ENCODE results near the gene FHIP2A.
"Not testable (repeated sequence)": the region's sequence is repeated elsewhere in the genome, so short reads cannot be mapped to it uniquely, and the experiment has no call there.

FHIP2A gene, protein sequence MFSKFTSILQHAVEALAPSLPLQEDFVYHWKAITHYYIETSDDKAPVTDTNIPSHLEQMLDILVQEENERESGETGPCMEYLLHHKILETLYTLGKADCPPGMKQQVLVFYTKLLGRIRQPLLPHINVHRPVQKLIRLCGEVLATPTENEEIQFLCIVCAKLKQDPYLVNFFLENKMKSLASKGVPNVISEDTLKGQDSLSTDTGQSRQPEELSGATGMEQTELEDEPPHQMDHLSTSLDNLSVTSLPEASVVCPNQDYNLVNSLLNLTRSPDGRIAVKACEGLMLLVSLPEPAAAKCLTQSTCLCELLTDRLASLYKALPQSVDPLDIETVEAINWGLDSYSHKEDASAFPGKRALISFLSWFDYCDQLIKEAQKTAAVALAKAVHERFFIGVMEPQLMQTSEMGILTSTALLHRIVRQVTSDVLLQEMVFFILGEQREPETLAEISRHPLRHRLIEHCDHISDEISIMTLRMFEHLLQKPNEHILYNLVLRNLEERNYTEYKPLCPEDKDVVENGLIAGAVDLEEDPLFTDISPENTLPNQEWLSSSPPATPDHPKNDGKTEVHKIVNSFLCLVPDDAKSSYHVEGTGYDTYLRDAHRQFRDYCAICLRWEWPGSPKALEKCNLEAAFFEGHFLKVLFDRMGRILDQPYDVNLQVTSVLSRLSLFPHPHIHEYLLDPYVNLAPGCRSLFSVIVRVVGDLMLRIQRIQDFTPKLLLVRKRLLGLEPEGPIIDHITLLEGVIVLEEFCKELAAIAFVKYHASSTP

DNA sequence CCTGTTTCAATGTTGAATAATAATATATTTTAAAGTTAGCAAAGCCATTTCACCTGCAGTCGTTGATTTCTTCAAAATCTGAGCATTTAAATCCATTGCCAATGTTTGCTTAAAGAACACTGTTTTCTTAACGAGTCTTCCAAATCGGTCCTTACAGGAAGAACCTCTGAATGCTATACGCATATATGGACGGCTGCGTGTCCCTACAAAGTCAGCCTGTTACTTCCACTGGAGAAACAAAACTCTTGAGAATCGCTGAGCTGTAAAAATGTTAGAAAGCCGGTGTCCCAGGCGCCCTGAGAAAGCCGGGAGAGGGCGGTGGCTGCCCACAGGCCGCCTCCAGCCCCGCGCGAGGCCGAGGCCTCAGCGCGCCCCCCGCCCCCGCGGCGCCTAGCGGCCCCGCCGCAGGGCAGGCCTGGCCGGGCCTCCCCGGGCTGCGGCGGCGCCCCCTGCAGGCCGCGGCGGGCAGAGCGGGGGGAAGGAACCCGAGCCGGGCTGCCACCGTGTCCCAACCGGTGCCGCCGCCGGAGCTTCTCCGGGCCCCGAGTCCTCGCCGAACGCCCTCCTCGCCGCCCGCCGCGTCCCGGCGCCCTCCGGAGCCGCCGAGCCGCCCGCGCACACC, at the start of gene FHIP2A:
FHIP2A (plus strand) TSS at position 488 of the 622 bp plus-strand sequence. CDS start 299 bp downstream, outside the sequence.
- DNase-seq, result peak; percentile 78 to 84

- DNase-seq, result no peak
Measured at GRCh38 chr10:114772496-114773196, 48.9 kb upstream of the FHIP2A start.

DNA sequence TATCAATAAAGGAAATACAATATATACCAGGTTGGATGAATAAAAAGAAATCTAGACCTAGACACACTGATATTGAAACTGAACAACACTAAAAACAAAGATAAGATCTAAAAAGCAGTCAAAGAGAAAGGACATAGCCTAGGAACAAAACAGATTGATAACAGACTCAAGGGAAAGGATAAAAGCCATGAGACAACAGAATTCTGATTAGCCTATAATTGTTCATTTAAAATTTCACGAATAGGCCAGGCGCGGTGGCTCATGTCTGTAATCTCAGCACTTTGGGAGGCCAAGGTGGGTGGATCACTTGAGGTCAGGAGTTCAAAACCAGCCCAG, 48.4 kb upstream of the FHIP2A start:
- no peak for DNase-seq

- DNase-seq, result not testable (repeated sequence)
Measured at GRCh38 chr10:114775082-114775481, 46.5 kb upstream of the FHIP2A start.

- DNase-seq, result no peak
Measured at GRCh38 chr10:114777415-114777814, 44.2 kb upstream of the FHIP2A start.

DNA sequence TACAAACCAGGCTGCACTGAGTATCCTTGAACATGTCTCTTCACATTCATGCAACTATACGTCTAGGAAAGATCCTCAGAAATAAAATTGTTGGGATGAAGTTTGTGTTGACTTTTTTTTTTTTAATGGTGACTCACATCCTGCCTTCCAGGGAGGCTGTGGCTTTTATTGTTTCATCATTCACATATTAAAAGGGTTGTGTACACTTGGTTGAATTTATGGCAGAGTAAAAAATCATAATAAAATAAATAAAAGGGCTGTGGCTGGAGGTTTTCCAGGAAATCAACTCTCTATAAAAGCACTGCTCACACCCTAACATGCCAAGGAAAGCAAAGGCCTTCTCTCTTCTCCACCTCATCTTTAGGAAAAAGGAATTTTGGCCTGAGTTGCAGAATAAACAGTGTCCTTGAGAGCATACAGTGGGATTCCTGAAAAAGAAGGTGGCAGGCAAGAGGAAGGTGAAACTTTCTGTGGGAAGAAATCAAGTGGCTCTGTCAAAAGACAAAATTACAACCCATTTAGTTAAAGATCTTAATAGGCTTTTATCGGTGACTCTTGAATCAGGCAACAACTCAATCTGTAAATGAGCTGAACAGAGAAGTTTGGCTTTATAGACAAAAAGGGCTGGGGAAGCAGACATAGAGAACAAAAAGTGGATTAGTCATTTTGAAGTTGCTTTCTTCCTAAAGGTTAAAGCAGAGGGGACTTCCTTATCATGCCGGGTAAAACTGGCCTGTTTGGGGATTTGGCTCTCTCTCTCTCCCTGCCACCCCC, 41.6 kb upstream of the FHIP2A start:
- no peak for DNase-seq

DNA sequence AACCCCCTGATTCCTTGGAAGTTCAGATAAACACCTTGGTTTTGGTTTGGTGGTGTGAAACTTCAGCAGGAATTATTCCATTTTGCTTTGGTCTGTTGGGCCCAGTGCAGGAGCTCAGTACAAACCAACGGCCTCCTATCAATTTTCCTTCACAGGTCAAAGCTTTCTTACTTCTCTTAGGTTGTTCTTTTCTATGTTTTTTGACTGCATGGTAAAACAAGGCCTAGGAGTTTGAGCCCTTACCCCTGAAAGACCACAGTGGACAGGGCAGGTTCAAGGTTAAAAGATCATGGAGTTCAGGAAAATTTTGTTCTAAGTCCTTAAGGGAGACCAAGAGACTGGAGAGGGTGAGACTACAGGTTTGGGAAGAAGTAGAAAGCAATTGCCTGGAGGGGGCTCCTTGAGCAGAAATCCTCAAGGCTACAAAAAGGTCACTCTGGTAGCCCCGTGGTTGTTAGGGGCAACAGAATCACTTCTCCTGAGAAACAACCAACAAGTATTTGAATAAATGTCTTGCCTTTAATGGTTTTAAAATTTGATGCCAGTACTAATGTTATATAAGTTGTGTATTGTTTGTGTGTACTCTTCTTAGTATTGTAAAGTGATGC, 40.9 kb upstream of the FHIP2A start:
- DNase-seq, result no peak

GRCh38 chr10:114782666-114783065, 38.9 kb upstream of the FHIP2A start:
- no peak for DNase-seq

DNA sequence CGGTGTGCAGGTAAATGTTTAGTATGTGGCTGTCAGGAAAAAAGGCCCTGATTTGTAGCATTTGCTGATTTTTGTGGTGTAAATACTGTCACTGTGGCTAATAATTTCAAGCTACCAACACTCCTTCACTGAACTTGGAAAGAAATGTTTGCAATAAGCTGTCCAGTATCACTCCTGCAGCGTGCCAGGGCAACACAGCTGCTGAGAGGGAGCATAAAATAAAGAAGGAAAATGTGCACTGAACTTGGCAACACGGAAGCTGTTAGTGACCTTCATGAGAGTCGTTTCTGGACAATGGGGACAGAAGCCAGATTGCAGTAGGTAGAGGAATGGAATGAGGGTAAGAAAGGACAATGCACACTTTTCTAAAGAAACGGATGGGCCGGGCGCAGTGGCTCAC, 37.9 kb upstream of the FHIP2A start:
- no peak for DNase-seq

DNA sequence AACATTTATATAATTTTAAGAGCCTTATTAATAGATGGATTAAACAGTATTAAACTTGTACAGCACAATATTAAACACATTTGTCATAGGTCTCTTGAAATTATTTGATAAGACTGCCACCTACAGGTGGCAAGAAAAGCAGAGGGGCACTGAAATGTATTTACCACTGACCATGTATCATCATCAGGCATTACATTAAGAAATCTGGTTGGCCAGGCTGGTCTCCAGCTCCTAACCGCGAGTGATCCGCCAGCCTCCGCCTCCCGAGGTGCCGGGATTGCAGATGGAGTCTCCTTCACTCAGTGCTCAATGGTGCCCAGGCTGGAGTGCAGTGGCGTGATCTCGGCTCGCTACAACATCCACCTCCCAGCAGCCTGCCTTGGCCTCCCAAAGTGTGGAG, 35.1 kb upstream of the FHIP2A start:
- DNase-seq, result peak in 1 of 2 donors; percentile 60

GRCh38 chr10:114787131-114787530, 34.4 kb upstream of the FHIP2A start:
- DNase-seq, result not testable (repeated sequence)

- no peak for DNase-seq
Measured at GRCh38 chr10:114791768-114792167, 29.8 kb upstream of the FHIP2A start.

- DNase-seq, result no peak
Measured at GRCh38 chr10:114795039-114795438, 26.5 kb upstream of the FHIP2A start.

- no peak for DNase-seq
Measured at GRCh38 chr10:114800361-114800760, 21.2 kb upstream of the FHIP2A start.

- DNase-seq, result peak in 1 of 2 donors; percentile 53
Measured at GRCh38 chr10:114801411-114801813, 20.2 kb upstream of the FHIP2A start.

DNA sequence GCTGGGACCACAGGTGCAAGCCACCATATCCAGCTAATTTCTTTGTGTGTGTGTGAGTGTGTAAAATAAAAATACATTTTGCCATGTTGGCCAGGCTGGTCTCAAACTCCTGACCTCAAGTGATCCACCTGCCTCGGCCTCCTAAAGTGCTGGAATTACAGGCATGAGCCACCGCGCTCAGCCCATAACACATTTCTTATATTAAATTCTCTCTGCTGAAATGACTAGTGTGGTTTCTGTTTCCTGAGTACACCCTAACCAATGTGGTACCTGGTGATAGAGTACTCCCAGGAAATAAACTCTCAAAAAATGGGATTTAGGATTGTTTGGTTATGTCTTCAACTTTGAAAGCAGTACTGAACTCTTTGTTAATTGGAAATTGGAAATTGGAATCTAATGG, 19.4 kb upstream of the FHIP2A start:
- no peak for DNase-seq

DNA sequence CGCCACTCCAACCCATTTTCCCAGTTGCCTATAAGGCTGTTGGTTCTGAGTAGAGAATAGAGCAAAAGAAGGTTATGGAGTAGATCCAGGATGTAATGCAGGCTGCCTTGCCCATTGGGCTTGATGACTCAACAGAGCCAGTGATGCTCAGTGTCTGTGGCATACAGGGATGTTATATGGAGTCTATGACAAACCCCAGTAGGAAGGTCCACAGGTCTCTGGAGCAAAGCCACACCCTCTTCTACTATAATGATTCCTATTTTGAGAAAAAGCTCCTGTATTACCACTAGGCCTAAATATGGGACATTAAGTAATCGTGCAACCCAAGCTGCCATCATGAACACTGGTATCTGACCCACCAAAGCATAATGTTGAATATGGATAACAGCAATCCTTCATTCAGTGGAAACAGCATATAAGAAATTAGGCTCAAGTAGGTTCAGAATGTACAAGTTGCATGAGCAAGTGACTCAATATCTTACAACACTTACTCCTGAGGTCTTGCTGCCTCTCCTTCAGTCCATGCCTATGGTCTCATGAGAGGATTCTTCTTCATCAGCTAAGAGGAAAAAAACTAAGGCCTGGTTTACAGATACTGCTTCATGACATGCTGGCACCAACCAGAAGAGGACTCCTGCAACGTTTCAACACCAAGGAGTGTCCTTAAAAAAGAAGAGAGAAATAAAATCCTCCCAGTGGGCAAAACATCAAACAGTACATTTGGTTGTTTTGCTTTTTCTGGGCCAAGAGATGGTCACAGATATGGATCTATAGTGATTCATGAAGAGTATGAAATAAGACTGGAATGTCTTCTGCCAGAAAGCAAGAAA, 14.8 kb upstream of the FHIP2A start:
- DNase-seq, result no peak

DNA sequence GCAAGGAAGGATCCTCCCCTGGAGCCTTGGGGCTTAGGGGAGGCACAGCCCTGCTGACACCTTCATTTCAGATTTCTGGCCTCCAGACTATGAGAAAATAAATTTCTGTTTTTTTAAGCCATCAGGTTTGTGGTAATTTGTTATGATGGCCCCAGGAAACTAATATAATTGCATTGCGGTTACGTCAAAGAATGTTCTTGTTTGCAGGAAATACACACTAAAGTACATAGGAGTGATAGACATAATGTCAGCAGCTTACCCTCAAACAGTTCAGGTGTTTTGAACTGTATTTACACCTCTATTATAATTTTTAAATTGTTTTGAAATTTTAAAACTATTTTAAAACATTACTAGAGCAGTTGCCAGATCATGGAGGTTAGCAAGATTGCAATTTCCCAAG, 12.6 kb upstream of the FHIP2A start:
- peak in 1 of 2 donors; percentile 22 for DNase-seq

GRCh38 chr10:114810926-114811325, 10.7 kb upstream of the FHIP2A start:
- peak in 1 of 2 donors; percentile 31 for DNase-seq

DNA sequence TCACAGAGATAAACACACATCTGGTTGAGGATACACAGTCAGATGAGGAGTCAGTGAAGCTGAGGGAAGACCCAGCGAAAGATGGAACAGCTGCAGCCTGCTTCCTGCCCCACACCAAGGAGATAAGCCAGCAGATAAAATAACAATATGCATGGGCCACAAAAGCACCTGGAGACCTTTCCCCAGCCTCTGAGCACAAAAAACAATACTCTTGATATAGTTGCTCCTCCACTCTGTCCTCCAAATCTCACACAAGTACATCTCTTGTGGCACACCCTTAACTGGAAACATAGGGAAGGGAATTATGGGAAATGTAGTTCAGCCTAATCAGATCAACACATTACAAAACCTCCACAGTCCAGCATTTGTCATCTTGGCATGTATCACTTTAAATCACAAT, 9.7 kb upstream of the FHIP2A start:
- no peak for DNase-seq

DNA sequence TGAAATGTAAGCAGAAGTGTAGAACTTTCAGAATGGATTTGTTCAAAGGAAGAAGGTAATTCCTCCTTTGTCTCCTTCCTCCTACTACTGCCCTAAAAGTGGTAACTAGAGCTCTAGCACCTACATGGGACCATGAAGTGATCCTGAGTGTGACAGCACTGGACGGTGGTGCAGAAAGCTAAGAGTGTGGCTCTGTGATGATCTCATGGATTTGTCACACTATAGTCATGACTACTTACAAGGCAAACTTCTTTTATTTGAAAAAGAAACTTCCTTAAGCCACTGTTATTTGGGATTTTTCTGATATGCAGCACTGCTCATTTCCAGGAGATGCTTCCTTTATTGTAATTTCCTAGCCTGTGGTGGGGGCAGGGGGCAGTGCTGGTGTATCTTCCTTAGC, 5.8 kb upstream of the FHIP2A start:
- DNase-seq, result no peak
